ENCODE data around the gene CHRND.

DNA sequence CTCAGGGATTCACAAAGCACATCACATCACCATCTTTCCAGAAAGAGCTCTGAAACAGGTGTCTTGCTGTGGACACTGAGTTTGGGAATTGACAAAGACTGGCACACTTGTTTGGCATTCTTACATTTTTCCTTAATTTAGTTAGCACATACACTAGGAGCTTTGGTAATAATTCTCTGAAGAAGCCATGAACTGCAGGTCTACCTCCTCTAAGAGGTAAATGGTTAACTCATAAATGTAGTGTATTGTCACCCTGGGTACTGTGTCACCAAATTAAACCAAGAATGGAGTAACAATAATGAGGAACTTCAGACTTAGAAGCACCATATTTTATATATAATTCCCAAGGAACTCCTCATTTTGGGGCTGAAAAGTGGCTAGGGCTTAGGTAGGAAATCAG, 47.1 kb downstream of the CHRND start:
- no peak for TF ChIP-seq POLR2A (IDR thresholded peaks at IDR 0.05)
- TF ChIP-seq, protein P1, sequence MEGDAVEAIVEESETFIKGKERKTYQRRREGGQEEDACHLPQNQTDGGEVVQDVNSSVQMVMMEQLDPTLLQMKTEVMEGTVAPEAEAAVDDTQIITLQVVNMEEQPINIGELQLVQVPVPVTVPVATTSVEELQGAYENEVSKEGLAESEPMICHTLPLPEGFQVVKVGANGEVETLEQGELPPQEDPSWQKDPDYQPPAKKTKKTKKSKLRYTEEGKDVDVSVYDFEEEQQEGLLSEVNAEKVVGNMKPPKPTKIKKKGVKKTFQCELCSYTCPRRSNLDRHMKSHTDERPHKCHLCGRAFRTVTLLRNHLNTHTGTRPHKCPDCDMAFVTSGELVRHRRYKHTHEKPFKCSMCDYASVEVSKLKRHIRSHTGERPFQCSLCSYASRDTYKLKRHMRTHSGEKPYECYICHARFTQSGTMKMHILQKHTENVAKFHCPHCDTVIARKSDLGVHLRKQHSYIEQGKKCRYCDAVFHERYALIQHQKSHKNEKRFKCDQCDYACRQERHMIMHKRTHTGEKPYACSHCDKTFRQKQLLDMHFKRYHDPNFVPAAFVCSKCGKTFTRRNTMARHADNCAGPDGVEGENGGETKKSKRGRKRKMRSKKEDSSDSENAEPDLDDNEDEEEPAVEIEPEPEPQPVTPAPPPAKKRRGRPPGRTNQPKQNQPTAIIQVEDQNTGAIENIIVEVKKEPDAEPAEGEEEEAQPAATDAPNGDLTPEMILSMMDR (IDR thresholded peaks at IDR 0.05): no peak
